ENCODE results near the gene DGKB. TPM values are rescaled to one million over a fixed set of nuclear protein-coding genes. Genes with fewer than 3 reads are reported as not detected.
"Not testable (repeated sequence)": the region's sequence is repeated elsewhere in the genome, so short reads cannot be mapped to it uniquely, and the experiment has no call there.

The DGKB gene
- polyA plus RNA-seq, 12 donors: 0.47 to 2.2 (median 0.82) TPM; not detected in 2

GRCh38 chr7:14293434-14293833, 609.1 kb downstream of the DGKB start:
- DNase-seq: no peak

- no peak for DNase-seq
Measured at GRCh38 chr7:14292737-14293136, 609.8 kb downstream of the DGKB start.

- DNase-seq: no peak
Measured at GRCh38 chr7:14289957-14290356, 612.6 kb downstream of the DGKB start.

GRCh38 chr7:14288701-14289100, 613.9 kb downstream of the DGKB start:
- DNase-seq: no peak

- no peak for DNase-seq
Measured at GRCh38 chr7:14287398-14287797, 615.2 kb downstream of the DGKB start.

- no peak for DNase-seq
Measured at GRCh38 chr7:14286036-14286435, 616.5 kb downstream of the DGKB start.

GRCh38 chr7:14279065-14279871, 623.3 kb downstream of the DGKB start:
- DNase-seq: not testable (repeated sequence)

GRCh38 chr7:14275356-14275755, 627.2 kb downstream of the DGKB start:
- DNase-seq: no peak

- no peak for DNase-seq
Measured at GRCh38 chr7:14271441-14271840, 631.1 kb downstream of the DGKB start.

- no peak for DNase-seq
Measured at GRCh38 chr7:14270099-14270498, 632.5 kb downstream of the DGKB start.

GRCh38 chr7:14260011-14260410, 642.5 kb downstream of the DGKB start:
- no peak for DNase-seq

GRCh38 chr7:14258861-14259260, 643.7 kb downstream of the DGKB start:
- no peak for DNase-seq

GRCh38 chr7:14258441-14258840, 644.1 kb downstream of the DGKB start:
- DNase-seq: peak; percentile 4

- DNase-seq: no peak
Measured at GRCh38 chr7:14252458-14252857, 650.1 kb downstream of the DGKB start.

- no peak for DNase-seq
Measured at GRCh38 chr7:14242175-14242574, 660.4 kb downstream of the DGKB start.

GRCh38 chr7:14236834-14237233, 665.7 kb downstream of the DGKB start:
- no peak for DNase-seq

- DNase-seq: no peak
Measured at GRCh38 chr7:14235056-14235455, 667.5 kb downstream of the DGKB start.

GRCh38 chr7:14233868-14234369, 668.6 kb downstream of the DGKB start:
- DNase-seq: no peak

GRCh38 chr7:14233076-14233867, 669.3 kb downstream of the DGKB start:
- no peak for DNase-seq

GRCh38 chr7:14229047-14229446, 673.5 kb downstream of the DGKB start:
- DNase-seq: no peak

- DNase-seq: no peak
Measured at GRCh38 chr7:14228341-14228740, 674.2 kb downstream of the DGKB start.

GRCh38 chr7:14226126-14226525, 676.4 kb downstream of the DGKB start:
- no peak for DNase-seq

GRCh38 chr7:14219125-14219524, 683.4 kb downstream of the DGKB start:
- no peak for DNase-seq

All from muscle of arm (tissue), 12 donors.